SJSA1 (cell line): Measurements from ENCODE around the gene APLF. TPM values are rescaled to one million over a fixed set of nuclear protein-coding genes. Genes with fewer than 3 reads are reported as not detected.
A peak's percentile ranks its signal among the peaks of the same experiment; 100 is the strongest.
"Not testable (repeated sequence)": the region's sequence is repeated elsewhere in the genome, so short reads cannot be mapped to it uniquely, and the experiment has no call there.

ENCODE experiments used
- DNase-seq, 2 experiments: peaks; one replicate each; pipeline ENCODE4 v3.0.0-alpha.2; 2015 to 2020; ENCODE audit warnings: low spot score in 2 of 2, low read depth in 1 of 2
- H3K27ac ChIP-seq: fragments of 250-450 bp; sonication (Bioruptor Pico); 2 replicates; pipeline ENCODE4 v1.5.1; 2020; ENCODE audit warnings: mild to moderate bottlenecking, moderate library complexity
- H3K27me3 ChIP-seq: fragments of 250-450 bp; sonication (Bioruptor Pico); replicated peaks from 2 replicates; pipeline ENCODE4 v1.5.1; 2020; ENCODE audit warnings: mild to moderate bottlenecking, moderate library complexity
- H3K36me3 ChIP-seq: fragments of 250-450 bp; sonication (Bioruptor Pico); 2 replicates; pipeline ENCODE4 v1.5.1; 2020; ENCODE audit warnings: mild to moderate bottlenecking
- H3K4me1 ChIP-seq: fragments of 250-450 bp; sonication (Bioruptor Pico); replicated peaks from 2 replicates; pipeline ENCODE4 v1.6.1; 2021; ENCODE audit warnings: mild to moderate bottlenecking
- H3K4me3 ChIP-seq: fragments of 250-450 bp; sonication (Bioruptor Pico); 2 replicates; pipeline ENCODE4 v1.5.1; 2020; ENCODE audit warnings: mild to moderate bottlenecking
- H3K9me3 ChIP-seq: fragments of 250-450 bp; sonication (Bioruptor Pico); replicated peaks from 2 replicates; pipeline ENCODE4 v1.5.1; 2020; ENCODE audit warnings: mild to moderate bottlenecking
- total RNA-seq: library from RNA; depleted of rRNA; stranded (reverse); fragments of >200 nt; shearing (Covaris generic); gene quantifications from 2 replicates; pipeline ENCODE4 v1.2.3, GENCODE V29; 2014

Gene APLF
- total RNA-seq, 1 experiment from 2014 or later = 1.8 TPM

DNA sequence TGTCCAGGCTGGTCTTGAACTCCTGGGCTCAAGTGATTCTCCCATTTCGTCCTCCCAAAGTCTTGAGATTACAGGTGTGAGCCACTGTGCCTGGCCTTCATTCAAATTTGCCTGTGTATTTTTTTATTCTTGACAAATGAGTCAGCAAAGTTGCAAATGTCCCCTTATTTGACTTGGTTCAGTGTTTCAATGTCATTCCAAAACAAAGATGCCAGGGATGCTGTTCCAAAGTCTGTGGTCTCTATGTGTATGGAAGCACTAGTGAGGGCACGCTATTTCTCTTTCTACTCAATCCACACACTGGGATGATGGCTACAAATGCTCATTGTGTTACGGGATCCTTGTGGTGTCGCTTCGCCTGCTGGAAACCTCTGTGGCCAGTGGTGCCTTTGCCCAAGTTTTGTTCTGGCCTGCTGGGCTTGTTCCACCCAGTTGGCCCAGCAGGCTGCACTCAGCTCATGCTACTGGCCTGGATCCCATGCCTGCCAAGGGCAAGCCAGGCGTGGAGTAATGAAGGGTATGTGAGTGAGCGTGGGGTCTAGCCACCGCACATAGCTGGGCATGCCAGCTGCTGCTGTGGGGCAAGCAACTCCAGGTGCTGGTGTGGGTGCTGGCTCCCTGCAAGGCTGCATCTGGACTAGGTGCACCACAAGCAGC, 35.9 kb upstream of the APLF start:
- Histone ChIP-seq H3K9me3 (no peaks in the 10 kb centered on the region), H3K4me3 (no peak overlapping the region), H3K27ac (no peak overlapping the region), H3K27me3 (no peaks in the 10 kb centered on the region), H3K36me3 (no peaks in the 10 kb centered on the region), H3K4me1 (peaks cover 11% of the 10 kb centered on the region; the same call in 1 of the 2 replicates)
- DNase-seq = no peak

DNA sequence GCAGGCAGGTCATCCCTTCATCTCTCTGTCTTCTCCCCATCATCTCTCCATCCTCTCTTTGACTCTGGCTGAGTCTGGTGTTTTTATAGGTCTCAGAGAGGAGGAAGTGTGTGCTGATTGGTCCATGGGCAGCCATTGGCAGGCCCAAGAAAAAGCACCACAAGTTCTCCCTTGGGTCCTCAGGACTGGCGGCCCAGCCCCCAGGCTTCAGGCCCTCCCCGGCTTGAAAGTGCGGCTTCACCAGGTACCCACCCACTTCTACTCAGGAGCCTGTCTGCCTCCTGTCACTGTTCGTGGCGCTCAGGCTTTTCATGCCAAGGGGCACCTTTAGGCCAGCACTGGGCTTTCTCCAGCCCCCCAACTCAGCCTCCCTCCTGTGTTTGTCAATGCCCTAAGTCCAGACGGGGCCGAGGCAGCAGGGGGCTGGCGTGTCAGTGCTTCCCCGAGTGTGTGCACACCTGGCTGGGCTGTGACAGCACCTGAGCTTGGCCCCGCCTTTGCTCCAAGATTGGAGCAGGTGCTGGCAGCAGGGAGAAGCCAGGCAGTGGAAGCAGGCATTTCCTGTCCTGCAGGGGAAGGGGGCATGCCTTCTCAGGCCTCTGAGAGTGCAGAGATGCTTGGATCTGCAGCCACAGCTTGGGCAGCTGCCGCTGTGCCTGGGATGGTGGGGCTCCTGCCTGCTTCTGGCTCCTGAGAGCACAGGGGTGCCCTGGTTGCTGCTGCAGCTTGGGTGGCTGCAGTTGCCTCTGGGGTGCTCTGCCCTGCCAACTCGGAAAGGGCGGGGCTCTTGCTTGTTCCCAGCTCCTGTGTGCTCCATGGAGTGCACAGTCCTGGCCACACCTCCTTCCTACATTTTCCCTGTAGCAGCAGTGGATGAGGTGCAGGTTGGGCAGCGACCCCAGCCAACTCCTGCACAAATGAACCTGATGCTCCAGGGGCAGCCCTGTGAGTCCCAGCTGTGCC, 34.4 kb upstream of the APLF start:
- no peaks in the 10 kb centered on the region for H3K9me3 ChIP-seq
- H3K27me3 ChIP-seq = no peaks in the 10 kb centered on the region
- H3K4me3 ChIP-seq = no peak overlapping the region
- no peaks in the 10 kb centered on the region for H3K36me3 ChIP-seq
- H3K27ac ChIP-seq = no peak overlapping the region
- DNase-seq = no peak
- H3K4me1 ChIP-seq = no peaks in the 10 kb centered on the region

DNA sequence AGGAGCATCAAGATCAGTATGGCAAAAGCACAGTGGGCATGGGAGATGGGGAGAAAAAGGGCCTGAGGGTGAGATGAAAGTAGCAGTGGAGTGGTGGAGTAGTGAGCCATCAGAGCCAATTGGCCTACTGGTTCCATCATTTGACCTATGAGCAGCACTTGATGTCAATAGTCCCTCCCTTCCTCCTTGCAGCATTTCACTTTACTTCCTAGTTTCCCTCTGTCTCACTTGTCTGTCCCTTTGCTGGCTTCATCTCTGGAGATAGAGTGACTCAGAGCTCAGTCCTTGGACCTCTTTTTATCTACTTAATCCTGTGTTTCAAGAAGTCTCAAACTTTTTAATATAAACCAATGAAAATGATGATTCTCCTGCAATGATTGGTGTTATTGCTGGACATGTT, 32.4 kb upstream of the APLF start:
- DNase-seq = no peak
- no peaks in the 10 kb centered on the region for H3K27me3 ChIP-seq

DNA sequence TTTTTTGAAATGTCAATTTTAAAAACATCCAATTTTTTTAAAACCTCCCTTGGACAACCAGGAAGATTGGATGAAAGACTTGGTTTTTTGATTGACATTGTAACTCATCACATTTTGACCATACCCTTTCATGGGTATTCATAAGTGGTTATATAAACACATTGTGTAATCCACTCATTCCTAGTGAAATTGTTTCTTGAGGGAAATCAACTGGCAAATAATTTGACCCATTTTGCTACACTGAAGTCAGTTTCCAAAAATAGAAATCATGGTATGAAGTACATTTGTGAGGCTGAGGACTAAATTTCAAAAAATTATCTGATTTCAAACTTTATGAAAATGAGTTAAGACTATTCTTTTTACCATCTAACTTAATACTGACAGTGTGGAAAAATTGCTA, 31.8 kb upstream of the APLF start:
- no peak for DNase-seq
- Histone ChIP-seq H3K36me3 (no peaks in the 10 kb centered on the region), H3K4me1 (no peaks in the 10 kb centered on the region), H3K4me3 (no peak overlapping the region), H3K27ac (no peak overlapping the region), H3K27me3 (no peaks in the 10 kb centered on the region), H3K9me3 (no peaks in the 10 kb centered on the region)

More for the DNA sequence above, 32.4 kb upstream of the APLF start:
- Histone ChIP-seq H3K4me3 (no peak overlapping the region), H3K9me3 (no peaks in the 10 kb centered on the region), H3K4me1 (no peaks in the 10 kb centered on the region), H3K36me3 (no peaks in the 10 kb centered on the region), H3K27ac (no peak overlapping the region)

DNA sequence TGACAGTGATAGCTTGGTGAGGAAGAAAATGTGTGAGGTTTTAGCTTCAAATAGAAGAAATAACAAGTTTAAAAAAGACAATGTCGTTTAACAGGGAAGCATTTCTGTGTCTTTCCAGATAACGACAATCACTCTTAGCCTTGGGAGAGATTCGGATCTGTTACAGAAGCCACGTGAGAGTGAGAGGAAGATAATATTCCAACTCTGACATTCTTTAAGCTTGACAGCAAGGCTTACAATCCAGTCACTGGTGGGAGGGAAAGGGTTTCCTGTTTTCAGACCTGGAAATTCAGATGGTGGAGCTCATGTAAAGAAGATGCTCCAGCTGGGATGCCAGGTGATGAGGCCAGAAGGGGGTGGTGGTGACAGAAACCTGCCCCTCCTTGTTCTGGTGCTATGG, 31.1 kb upstream of the APLF start:
- no peaks in the 10 kb centered on the region for H3K9me3 ChIP-seq
- H3K27ac ChIP-seq = no peak overlapping the region
- no peak overlapping the region for H3K4me3 ChIP-seq
- no peaks in the 10 kb centered on the region for H3K4me1 ChIP-seq
- no peak for DNase-seq
- H3K36me3 ChIP-seq = no peaks in the 10 kb centered on the region
- H3K27me3 ChIP-seq = no peaks in the 10 kb centered on the region

DNA sequence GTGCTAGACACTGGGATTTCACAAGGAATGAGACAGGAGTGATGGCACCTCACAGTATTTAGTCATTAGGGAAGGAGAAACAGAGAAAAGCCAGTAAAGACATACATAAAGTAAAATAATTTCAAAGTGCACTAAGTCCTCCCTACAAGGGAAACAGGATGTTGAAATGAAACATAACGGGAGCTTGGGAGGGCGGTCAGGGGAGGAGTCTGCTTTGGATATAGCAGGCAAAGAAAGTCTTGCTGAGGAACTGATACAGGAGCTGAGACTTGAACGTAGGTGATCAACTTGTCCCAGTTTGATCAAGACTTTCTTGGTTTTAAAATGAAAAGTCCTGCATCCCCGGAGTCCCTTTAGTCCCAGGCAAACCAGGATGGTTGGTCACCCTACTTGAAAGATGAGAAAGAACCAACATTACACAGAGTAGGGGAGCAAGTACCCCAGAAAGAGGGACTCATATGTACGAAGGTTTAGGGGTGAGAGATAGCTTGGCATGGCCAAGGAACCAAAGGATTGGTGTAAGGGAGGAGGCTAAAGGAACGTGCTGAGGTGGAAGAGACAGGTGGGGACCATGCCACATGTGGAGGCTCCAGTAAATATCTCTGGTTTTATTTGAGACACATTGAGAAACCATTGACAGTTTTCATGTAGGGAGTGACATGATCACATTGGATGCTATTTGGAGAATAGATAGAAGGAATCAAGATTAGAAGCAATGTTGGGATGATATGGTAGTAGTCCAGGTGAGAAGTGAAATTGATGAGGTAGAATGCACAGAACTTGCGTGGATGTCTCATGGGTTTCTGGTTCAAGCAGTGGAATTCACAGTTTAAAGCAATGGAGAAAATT, 28.7 kb upstream of the APLF start:
- Histone ChIP-seq H3K4me3 (no peak overlapping the region), H3K9me3 (no peaks in the 10 kb centered on the region), H3K36me3 (no peaks in the 10 kb centered on the region), H3K4me1 (no peaks in the 10 kb centered on the region), H3K27me3 (no peaks in the 10 kb centered on the region), H3K27ac (no peak overlapping the region)
- DNase-seq = no peak

DNA sequence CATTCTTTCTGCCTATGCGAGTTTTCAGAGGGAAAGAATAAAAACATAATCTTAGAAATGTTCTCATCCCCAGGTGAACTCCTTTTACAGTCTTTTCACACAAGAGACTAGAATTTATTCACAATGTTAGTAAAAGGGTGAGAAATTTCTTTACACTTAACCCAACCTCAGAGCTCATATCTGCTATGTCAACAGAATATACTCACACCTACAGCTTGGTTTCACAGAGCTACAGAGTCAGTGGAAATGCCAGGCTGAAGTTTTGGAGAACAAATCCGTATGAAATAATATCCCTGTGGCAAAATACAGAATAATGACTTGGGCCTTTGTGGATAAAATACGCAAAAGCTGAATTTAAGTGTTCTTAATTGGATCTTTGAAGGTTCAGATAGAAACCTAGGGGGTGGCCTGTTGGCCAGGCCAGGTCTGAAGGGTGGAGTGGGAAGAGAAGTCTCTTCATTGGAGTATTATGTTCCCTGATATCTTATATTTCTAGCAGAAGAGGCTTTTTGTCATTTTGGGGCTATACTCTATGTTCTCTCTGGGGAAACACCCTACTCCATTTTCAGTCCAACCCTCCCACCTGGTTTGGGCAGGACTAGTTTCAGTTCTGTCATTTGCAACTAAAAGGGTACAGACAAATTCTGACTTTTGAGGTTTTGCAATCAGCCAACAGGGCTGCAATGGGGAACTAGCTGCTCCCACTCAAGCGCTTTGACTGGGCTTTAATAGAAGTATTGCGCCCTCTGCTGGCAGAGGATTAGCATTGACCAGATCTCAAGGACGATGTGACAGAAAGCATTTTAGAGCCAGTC, 26.0 kb upstream of the APLF start:
- Histone ChIP-seq H3K36me3 (no peaks in the 10 kb centered on the region), H3K9me3 (no peaks in the 10 kb centered on the region), H3K4me3 (no peak overlapping the region), H3K27me3 (no peaks in the 10 kb centered on the region), H3K4me1 (no peaks in the 10 kb centered on the region), H3K27ac (no peak overlapping the region)
- peak; percentile 55 to 75 for DNase-seq

DNA sequence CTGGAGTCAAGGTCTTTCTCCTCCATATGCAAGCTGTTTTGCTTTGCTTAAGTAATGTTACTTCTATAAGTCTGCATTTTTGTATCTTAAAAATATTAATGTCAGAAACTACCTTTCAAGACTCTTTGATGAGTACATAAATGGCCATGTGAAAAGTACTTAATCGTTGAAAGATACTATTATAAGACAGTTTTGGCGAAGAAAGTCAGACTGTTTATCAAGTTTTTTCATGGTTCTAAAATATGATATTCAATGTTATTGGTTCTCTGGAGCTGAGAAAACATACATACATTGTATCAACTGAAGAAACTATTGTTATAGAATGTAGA, 25.4 kb upstream of the APLF start:
- Histone ChIP-seq H3K4me3 (no peak overlapping the region), H3K27ac (no peak overlapping the region), H3K27me3 (no peaks in the 10 kb centered on the region), H3K4me1 (no peaks in the 10 kb centered on the region), H3K36me3 (no peaks in the 10 kb centered on the region), H3K9me3 (no peaks in the 10 kb centered on the region)
- no peak for DNase-seq

DNA sequence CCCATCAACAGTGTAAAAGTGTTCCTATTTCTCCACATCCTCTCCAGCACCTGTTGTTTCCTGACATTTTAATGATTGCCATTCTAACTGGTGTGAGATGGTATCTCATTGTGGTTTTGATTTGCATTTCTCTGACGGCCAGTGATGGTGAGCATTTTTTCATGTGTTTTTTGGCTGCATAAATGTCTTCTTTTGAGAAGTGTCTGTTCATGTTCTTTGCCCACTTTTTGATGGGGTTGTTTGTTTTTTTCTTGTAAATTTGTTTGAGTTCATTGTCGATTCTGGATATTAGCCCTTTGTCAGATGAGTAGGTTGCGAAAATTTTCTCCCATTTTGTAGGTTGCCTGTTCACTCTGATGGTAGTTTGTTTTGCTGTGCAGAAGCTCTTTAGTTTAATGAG, 21.0 kb upstream of the APLF start:
- not testable (repeated sequence) for H3K4me1 ChIP-seq, H3K27ac ChIP-seq, H3K27me3 ChIP-seq, H3K9me3 ChIP-seq, H3K4me3 ChIP-seq, H3K36me3 ChIP-seq, DNase-seq

DNA sequence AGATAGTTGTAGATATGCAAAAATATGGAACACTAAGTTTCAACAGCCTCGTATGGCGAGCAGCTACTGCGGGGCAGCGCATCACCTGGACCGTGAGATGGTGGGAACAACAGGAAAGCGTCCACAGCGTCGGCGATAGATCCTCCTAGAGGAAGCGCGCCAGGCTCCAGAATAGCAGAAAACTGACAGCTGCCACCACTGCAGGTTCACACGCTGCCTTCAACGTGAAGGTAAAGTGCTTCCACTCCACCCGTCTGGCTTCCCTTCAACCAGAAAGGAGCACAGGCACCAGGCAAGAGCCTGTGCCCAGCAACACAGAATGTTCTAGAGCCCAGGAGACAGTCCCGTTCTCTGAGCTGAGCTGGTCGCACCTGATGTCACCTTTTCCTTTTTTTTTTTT, 20.3 kb upstream of the APLF start:
- no peaks in the 10 kb centered on the region for H3K9me3 ChIP-seq
- no peak for DNase-seq
- H3K4me1 ChIP-seq = no peaks in the 10 kb centered on the region
- no peak overlapping the region for H3K27ac ChIP-seq
- no peak overlapping the region for H3K4me3 ChIP-seq
- no peaks in the 10 kb centered on the region for H3K36me3 ChIP-seq
- no peaks in the 10 kb centered on the region for H3K27me3 ChIP-seq

DNA sequence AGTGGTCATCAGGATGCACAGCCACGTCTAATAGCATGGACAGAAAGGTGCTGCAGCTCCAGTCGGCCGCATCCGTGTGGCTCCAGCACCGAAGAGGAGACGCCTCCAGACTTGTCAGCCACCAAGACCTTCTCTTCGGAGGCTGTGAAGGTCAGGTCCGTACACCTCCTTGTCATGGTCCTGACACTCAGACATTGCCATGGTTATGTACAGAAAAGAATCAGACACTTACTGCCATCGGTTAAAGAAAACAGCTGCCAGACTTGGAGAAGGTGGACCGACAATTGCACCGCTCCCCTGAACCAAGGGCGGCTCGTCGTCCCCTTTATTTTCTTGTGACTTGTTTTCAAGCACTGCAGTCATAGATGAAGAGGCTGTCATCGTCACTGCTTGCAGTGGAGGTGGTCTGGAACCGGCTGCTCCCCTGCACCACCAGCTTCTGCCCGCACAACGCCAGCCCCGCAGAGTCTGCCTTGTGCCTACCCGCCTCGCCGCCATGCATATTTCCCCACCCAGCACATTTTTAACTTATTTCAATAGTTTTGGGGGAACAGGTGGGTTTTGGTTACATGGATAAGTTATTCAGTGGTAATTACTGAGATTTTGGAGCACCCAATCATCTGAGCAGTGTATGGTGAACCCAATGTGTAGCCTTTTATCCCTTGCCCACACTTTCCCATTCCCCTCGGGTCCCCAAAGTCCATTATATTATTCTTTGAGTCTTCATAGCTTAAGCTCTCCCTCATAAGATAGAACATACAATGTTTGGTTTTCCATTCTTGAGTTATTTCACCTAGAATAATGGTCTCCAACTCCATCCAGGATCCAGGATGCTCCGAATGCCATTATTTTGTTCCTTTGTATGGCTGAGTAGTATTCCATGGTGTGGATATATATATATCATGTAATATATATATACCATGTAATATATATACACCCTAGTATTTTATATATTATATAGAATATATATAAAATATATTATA, 18.4 kb upstream of the APLF start:
- no peaks in the 10 kb centered on the region for H3K9me3 ChIP-seq
- H3K27ac ChIP-seq = no peak overlapping the region
- H3K4me3 ChIP-seq = no peak overlapping the region
- no peaks in the 10 kb centered on the region for H3K36me3 ChIP-seq
- H3K27me3 ChIP-seq = no peaks in the 10 kb centered on the region
- H3K4me1 ChIP-seq = no peaks in the 10 kb centered on the region
- DNase-seq = no peak

DNA sequence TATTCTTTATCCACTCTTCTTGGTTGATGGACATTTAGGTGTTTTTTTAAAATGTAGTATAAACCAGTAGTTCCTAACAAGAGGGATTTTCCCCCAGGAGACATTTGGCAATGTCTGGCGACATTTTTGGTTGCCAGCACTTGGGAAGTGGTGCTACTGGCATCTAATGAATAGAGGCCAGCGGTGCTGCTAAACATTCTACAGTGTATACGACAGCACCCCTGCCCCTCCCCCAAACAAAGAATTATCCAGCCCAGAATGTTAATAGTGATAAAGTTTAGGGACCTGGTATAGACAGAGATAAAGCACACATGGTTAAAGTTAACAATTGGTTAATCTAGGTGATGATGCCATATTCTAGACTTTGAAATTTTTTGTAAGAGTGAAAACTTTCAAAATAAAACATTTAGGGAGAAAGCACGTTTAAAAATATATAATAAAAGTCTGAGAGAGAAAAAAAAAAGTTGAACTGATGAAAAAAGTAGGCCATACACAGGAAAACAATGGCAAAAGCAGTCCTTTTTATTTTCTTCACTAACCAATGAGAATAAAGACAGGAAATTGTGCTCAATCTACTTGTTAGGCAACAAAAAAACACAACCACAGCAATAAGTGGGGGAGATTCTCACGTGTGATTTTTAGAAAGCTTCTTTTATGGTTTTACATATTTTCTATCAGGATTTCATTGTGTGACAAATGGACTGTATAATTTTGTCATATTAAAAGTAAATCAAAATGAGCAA, 15.1 kb upstream of the APLF start:
- H3K9me3 ChIP-seq = no peaks in the 10 kb centered on the region
- no peak overlapping the region for H3K4me3 ChIP-seq
- no peaks in the 10 kb centered on the region for H3K27me3 ChIP-seq
- H3K4me1 ChIP-seq = no peaks in the 10 kb centered on the region
- no peaks in the 10 kb centered on the region for H3K36me3 ChIP-seq
- no peak overlapping the region for H3K27ac ChIP-seq
- DNase-seq = no peak
